Measurements from ENCODE around the gene ZNF141.

- TF ChIP-seq ZNF274 (IDR thresholded peaks at IDR 0.05; ENCODE audit: low read depth, low read length) (no peak), YY1 (IDR thresholded peaks at IDR 0.05; ENCODE audit: insufficient read depth, insufficient read length) (no peak)
Measured at GRCh38 chr4:336099-336892, 1.3 kb upstream of the ZNF141 start.
